Activated CD8-positive, alpha-beta T cell treated with anti-CD3 and anti-CD28 coated beads for 36 hours (primary cell): ENCODE data around the gene PDK2. TPM values are rescaled to one million over a fixed set of nuclear protein-coding genes. Genes with fewer than 3 reads are reported as not detected.

ENCODE experiments used
- ATAC-seq: fragments of 200-7000 bp; cut with Tn5 transposase; one replicate; pipeline ENCODE4 v1.10.0; 2021; ENCODE audit warnings: mild to moderate bottlenecking, moderate library complexity
- CTCF ChIA-PET: fragments of 350-600 bp; sonication (Branson Sonifier 250); formaldehyde crosslinking; loops from one replicate; lab custom pipeline; 2021; ENCODE audit warnings: antibody characterized with exemption; lab: Charles Lee
- POLR2A ChIA-PET: fragments of 350-600 bp; sonication (Branson Sonifier 250); formaldehyde crosslinking; loops from one replicate; lab custom pipeline; 2021; ENCODE audit warnings: antibody characterized with exemption; lab: Charles Lee
- DNase-seq: peaks from one replicate; pipeline ENCODE4 v3.0.0-alpha.2; 2020
- H3K27ac Mint-ChIP-seq: one replicate; pipeline ENCODE4 v1.8.0; 2021; ENCODE audit warnings: mild to moderate bottlenecking, mixed read lengths
- H3K27me3 Mint-ChIP-seq: one replicate; pipeline ENCODE4 v1.8.0; 2021; ENCODE audit warnings: mixed read lengths
- H3K36me3 Mint-ChIP-seq: one replicate; pipeline ENCODE4 v1.8.0; 2021; ENCODE audit warnings: low read depth, mixed read lengths
- H3K4me1 Mint-ChIP-seq: one replicate; pipeline ENCODE4 v1.8.0; 2021; ENCODE audit warnings: low read depth, mixed read lengths
- H3K4me3 Mint-ChIP-seq: one replicate; pipeline ENCODE4 v1.8.0; 2021; ENCODE audit warnings: mild to moderate bottlenecking, moderate library complexity, mixed read lengths
- H3K9me3 Mint-ChIP-seq: one replicate; pipeline ENCODE4 v1.8.0; 2021; ENCODE audit warnings: mixed read lengths
- CTCF ChIP-seq: fragments of 200-600 bp; IDR thresholded peaks from one replicate; pipeline ENCODE4 v1.8.0; 2022; ENCODE audit warnings: antibody characterized with exemption, mild to moderate bottlenecking
- intact Hi-C: fragments of 100-400 bp; cut with micrococcal nuclease; formaldehyde crosslinking; loops from one replicate; pipeline ENCODE4 v1.10.0; 2022
- total RNA-seq, 2 experiments: library from RNA; stranded (reverse); gene quantifications; one replicate each; pipeline ENCODE4 v1.2.3, GENCODE V29; 2021

The PDK2 gene
- total RNA-seq, 2 experiments from 2014 or later: 6.0 to 7.7 TPM

DNA sequence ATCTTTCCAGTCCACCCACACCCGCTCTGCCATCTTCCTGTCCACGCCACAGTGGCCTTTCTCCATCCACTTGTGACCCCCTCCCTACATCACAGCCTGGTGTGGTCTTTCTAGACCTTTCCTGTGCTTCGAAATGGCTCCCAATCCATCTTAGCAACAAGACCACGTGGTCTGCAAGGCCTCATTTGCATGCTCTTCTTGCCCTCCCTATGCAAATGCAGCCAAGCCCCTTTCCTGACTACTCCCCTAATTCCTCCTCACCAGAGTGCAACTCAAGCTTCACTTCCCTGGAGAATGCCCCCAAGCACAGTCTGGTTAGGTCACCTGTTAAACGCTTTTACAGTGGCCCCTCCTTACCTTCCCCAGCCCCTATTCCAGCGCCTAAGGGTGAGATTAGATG is 49.2 kb downstream of the PDK2 start:
- H3K27me3 Mint-ChIP-seq: no peaks in the 10 kb centered on the region
- H3K4me3 Mint-ChIP-seq: no peak overlapping the region
- peak overlapping the region; percentile 57 for H3K27ac Mint-ChIP-seq
- no peak for DNase-seq
- no peaks in the 10 kb centered on the region for H3K9me3 Mint-ChIP-seq
- ChIA-PET CTCF (interaction anchor here (1.5 to 9.5 kb wide), 3 partner anchors 16 to 25 kb away, joined by 4 to 102 read pairs (median 7); no protein-coding TSS in a partner anchor), POLR2A (interaction anchor here (1.0 kb wide), 1 partner anchor 23 kb away, joined by 3 read pairs; no protein-coding TSS in a partner anchor)
- peaks cover 77% of the 10 kb centered on the region for H3K4me1 Mint-ChIP-seq
- TF ChIP-seq CTCF: no peak
- no peak for ATAC-seq
- intact Hi-C loops: no loop called here
- H3K36me3 Mint-ChIP-seq: peaks cover 66% of the 10 kb centered on the region

- POLR2A ChIA-PET: no interaction called here
- Mint-ChIP-seq H3K27me3 (no peaks in the 10 kb centered on the region), H3K36me3 (peaks cover 60% of the 10 kb centered on the region), H3K4me3 (no peak overlapping the region), H3K9me3 (no peaks in the 10 kb centered on the region), H3K4me1 (peaks cover 73% of the 10 kb centered on the region), H3K27ac (peak overlapping the region; percentile 72)
- intact Hi-C loops: no loop called here
- ATAC-seq (peak; percentile 14), DNase-seq (peak; percentile 68)
- CTCF ChIA-PET: interaction anchor here (0.7 to 9.5 kb wide), 5 partner anchors 9 to 32 kb away, joined by 3 to 102 read pairs (median 6); no protein-coding TSS in a partner anchor
- TF ChIP-seq CTCF: no peak
These were observed 49.8 kb downstream of the PDK2 start for GRCh38 chr17:50144845-50145531.

GRCh38 chr17:50145532-50146229 is 50.5 kb downstream of the PDK2 start:
- ChIA-PET POLR2A (interaction anchor here (0.9 to 7.0 kb wide), 4 partner anchors 14 to 24 kb away, joined by 3 to 64 read pairs (median 4); no protein-coding TSS in a partner anchor), CTCF (interaction anchor here (0.7 to 9.6 kb wide), 10 partner anchors 9 to 52 kb away, joined by 3 to 102 read pairs (median 6); partner anchors contain the start of gene PDK2)
- DNase-seq (no peak), ATAC-seq (no peak)
- Mint-ChIP-seq H3K27me3 (no peaks in the 10 kb centered on the region), H3K36me3 (peaks cover 55% of the 10 kb centered on the region), H3K4me3 (no peak overlapping the region), H3K9me3 (no peaks in the 10 kb centered on the region), H3K4me1 (peaks cover 66% of the 10 kb centered on the region), H3K27ac (peak overlapping the region; percentile 72)
- intact Hi-C loops: no loop called here
- TF ChIP-seq CTCF: no peak

- Mint-ChIP-seq H3K4me1 (peaks cover 59% of the 10 kb centered on the region), H3K27ac (peak overlapping the region; percentile 92), H3K4me3 (peak overlapping the region; percentile 82), H3K27me3 (no peaks in the 10 kb centered on the region), H3K36me3 (peaks cover 49% of the 10 kb centered on the region), H3K9me3 (no peaks in the 10 kb centered on the region)
- intact Hi-C loops: no loop called here
- ChIA-PET POLR2A (interaction anchor here (0.9 to 7.0 kb wide), 4 partner anchors 14 to 23 kb away, joined by 3 to 64 read pairs (median 4); no protein-coding TSS in a partner anchor), CTCF (interaction anchor here (0.6 to 9.6 kb wide), 9 partner anchors 10 to 470 kb away, joined by 3 to 102 read pairs (median 6); partner anchors contain the start of gene PDK2)
- no peak for ATAC-seq
- DNase-seq: peak; percentile 58
- TF ChIP-seq CTCF: no peak
These were observed 51.2 kb downstream of the PDK2 start for GRCh38 chr17:50146230-50146926.
